ENCODE results near the gene RAD51B.

DNA sequence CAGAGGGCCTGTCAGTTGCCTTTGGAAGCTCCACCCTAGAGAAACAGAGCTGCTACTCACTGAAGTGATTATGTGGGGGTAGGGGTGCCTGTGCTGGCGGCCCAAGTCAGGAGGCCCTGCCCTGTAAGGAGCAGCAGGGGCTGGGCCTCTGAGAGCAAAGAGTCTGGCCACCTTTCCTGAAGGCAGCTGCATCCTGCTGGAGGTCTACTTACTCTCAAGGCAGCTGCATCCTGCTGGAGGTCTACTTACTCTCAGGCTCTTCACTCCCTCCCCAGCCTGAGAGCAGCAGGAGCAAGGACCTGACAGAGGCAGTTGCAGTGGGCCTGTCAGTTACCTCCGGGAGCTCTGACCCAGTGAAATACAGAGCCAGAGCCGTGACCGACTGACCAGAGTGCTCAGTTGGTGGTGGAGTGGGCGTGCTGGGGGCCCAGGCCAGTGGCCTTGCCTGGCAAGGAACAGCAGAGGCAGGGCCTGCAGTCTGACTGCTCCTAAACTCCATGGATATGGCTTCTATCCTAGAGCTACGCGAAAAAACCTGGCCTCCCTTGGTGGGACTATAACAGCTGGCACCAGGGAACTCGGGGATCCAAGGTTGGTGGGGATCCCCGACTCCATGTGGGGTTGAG, 32.3 kb downstream of the RAD51B start:
- TF ChIP-seq, protein P1, sequence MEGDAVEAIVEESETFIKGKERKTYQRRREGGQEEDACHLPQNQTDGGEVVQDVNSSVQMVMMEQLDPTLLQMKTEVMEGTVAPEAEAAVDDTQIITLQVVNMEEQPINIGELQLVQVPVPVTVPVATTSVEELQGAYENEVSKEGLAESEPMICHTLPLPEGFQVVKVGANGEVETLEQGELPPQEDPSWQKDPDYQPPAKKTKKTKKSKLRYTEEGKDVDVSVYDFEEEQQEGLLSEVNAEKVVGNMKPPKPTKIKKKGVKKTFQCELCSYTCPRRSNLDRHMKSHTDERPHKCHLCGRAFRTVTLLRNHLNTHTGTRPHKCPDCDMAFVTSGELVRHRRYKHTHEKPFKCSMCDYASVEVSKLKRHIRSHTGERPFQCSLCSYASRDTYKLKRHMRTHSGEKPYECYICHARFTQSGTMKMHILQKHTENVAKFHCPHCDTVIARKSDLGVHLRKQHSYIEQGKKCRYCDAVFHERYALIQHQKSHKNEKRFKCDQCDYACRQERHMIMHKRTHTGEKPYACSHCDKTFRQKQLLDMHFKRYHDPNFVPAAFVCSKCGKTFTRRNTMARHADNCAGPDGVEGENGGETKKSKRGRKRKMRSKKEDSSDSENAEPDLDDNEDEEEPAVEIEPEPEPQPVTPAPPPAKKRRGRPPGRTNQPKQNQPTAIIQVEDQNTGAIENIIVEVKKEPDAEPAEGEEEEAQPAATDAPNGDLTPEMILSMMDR (optimal IDR thresholded peaks at IDR 0.05 in 1 of 3, IDR thresholded peaks at IDR 0.05 in 1 of 3, conservative IDR thresholded peaks at IDR 0.05 in 1 of 3; ENCODE audit: extremely low read depth in 1 of 3, insufficient read depth in 2 of 3, low read length in 3 of 3): no peak
- TF ChIP-seq EZH2 (IDR thresholded peaks at IDR 0.05; ENCODE audit: low read length): no peak

Data from keratinocyte (primary cell).